Muscle of back (tissue), 11 donors: Measurements from ENCODE around the gene ZNF785. TPM values are rescaled to one million over a fixed set of nuclear protein-coding genes. Genes with fewer than 3 reads are reported as not detected.
"Not testable (repeated sequence)": the region's sequence is repeated elsewhere in the genome, so short reads cannot be mapped to it uniquely, and the experiment has no call there.

Source experiments
- DNase-seq, 3 donors: peaks; one replicate each; pipeline versions ENCODE4 v3.0.0 to v3.0.0-alpha.2; 2013
- polyA plus RNA-seq, 10 donors: library from polyadenylated mRNA; unstranded; fragments of 120-200 nt; gene quantifications; one replicate each; pipeline ENCODE4 v1.2.1, GENCODE V29; 2013; ENCODE audit not compliant: insufficient read length in 10 of 10

The ZNF785 gene
- polyA plus RNA-seq, 10 donors: 8.2 to 16.8 (median 11.7) TPM

DNA sequence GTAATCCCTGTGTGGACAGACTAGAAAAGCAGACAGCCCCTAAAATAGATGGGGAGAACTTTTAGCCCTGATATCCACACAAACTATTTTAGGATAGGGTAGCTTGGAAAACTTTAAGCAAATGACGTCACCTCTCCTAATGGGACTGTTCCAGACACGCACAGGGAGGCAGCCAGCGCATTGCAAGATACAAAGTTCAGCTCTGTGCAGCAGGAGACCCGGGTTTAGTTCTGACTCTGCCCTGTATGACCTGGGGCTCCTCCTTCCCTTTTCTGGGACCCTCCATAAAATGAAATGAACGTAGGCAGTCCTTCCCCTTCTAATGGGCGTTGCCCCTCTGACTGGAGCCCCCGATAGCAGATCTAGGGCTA is 18.4 kb upstream of the ZNF785 start:
- no peak for DNase-seq

DNA sequence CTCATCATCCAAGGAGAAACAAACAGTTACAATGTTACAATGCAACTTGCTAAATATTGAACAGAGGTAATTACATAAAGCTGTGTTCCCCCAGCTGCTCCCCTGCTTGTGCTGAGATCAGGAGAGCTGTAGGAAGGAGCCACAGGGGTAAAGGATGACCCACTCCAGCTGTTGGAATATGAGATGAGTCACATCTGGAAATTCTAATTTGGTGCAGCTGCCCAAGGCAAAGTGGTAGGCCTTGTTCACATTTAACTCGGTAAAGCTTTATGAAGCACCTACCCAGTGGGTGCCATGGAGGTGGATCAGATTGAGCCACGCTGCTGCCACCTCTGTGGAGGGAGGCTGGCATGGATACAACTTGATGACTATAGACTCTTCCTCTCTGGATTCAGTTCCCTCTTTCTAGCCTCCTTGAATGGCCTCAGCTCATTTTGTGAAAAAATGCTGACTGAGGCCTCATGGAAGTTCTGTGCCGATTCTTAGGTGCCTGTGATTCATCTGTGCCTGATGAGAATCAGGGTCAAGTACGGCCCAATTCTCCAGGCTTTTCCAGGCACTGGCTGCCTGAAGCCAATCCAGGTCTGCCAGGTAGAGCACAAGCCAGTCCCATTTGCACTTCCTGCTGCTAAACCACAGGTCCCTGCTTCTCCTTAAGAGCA is 17.2 kb upstream of the ZNF785 start:
- peak in 1 of 3 donors; percentile 65 for DNase-seq

- DNase-seq: no peak
Observed at GRCh38 chr16:30601966-30602365, 16.5 kb upstream of the ZNF785 start.

GRCh38 chr16:30600929-30601328 is 15.4 kb upstream of the ZNF785 start:
- no peak for DNase-seq

GRCh38 chr16:30600215-30600614 is 14.7 kb upstream of the ZNF785 start:
- DNase-seq: no peak

- no peak for DNase-seq
Observed at GRCh38 chr16:30592871-30593270, 7.4 kb upstream of the ZNF785 start.

GRCh38 chr16:30590869-30591268 is 5.4 kb upstream of the ZNF785 start:
- DNase-seq: not testable (repeated sequence)

DNA sequence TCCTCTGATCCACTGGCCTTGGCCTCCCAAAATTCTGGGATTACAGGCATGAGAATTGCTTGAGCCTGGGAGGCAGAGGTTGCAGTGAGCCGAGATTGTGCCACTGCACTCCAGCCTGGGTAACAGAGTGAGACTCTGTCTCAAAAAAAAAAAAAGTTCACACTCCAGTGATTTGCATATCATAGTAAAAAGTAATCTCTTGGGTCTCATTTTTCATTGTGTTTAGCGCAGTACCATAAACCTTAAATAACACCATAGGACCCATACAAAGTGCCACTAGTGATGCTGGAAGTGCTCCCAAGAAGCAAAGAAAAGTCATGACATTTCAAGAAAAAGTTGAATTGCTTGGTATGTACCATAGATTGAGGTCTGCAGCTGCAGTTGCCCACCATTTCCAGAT is 4.1 kb upstream of the ZNF785 start:
- DNase-seq: not testable (repeated sequence)

GRCh38 chr16:30588651-30589050 is 3.2 kb upstream of the ZNF785 start:
- DNase-seq: no peak

GRCh38 chr16:30585022-30585399 is 486 bp downstream of the ZNF785 start:
- no peak for DNase-seq

DNA sequence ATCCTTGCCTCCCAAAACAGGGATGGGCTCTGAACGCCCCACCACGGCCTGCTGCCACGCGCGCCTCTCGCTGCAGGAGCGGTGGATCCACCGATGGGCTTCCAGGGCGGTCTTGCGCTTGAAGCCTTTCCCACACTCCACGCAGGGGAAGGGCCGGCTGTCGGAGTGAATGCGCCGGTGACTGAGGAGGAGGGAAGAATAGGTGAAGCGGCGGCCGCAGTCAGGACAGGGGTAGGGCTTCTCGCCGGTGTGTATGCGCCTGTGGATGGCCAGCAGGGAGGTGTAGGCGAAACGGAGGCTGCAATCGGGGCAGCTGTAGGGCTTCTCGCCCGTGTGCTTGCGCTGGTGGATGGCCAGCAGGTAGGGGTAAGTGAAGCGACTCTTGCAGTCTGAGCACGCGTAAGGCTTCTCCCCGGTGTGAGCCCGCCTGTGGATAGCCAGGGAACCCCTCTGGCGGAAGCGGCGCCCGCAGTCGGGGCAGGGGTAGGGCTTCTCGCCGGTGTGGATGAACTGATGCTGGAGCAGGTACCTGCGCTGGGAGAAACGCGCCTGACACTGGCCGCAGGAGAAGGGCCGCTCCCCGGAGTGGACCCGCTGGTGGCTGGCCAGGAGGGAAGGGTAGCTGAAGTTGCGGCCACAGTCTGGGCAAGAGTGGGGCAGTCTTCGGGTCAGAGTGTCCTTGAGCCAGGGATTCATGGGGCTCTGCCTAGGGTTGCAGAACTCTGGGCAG is 2.7 kb downstream of the ZNF785 start:
- DNase-seq: no peak

DNA sequence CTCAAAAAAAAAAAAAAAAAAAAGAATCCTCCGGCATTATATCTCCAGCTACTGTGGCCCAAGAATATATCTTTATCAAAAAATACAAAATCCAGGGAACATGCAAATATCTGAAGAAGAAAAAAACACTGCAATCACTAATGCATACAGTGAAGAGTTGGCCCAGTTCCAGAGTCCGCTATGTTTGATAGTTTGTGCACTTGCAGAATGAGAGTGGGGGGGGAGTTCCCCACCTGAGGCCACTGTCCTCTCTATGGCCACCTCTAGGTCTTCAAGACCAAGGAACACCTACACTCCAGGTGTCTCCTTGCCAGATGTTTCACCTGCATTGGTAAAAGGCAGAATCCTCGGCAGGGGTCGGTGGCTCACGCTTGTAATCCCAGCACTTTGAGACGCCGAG is 4.0 kb downstream of the ZNF785 start:
- no peak for DNase-seq

GRCh38 chr16:30574678-30575077 is 10.8 kb downstream of the ZNF785 start:
- no peak for DNase-seq

DNA sequence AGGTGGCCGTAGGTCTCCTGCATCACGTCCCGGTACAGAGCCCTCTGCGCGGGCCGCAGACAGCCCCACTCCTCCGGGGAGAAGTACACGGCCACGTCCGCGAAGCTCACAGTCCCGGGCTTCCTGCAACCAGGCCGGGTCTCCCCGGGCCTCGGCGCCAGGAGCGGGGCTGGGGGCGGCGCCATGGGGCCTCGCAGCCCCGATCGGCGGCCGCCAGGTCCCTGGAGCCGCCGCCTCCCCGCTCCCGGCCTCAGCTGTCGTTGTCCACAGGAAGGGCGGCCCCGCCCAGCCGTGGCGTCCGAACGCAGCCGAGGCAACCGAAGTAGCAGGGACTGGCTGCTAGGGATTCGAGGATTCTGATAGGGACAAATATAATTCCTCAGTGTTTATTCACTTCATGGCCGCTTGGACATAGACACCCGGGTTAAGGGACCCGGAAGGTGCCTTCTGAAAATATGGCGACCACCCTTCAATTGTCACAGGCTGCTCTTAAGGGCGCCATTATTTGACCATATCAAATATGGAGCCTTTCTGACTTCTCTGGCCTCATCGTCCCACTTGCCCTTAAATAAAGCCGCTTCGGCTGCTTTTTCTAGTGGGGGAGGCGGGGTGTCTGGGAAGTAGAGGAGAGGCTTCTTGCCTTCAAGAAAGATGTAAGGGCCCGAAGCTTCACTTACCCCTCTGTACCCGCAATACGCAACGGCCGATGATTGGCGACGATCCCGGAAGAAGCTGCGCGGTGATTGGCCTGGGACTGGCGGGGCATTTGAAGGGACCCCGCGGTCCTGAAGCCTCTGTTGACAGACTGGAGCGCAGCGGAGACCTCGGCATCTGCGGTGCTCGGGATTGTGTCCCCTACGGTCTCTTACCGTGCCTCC is 13.8 kb downstream of the ZNF785 start, which contains the start of gene ZNF688:
Gene ZNF688, minus strand, starts transcription at position 270 of the 878 bp plus-strand sequence. Its CDS starts 85 bp downstream, at position 185.
- peak; percentile 96 to 98 (median 98) for DNase-seq

- peak in 2 of 3 donors; percentile 43 to 84 for DNase-seq
Observed at GRCh38 chr16:30570636-30571444, 14.7 kb downstream of the ZNF785 start.

- peak in 1 of 3 donors; percentile 40 for DNase-seq
Observed at GRCh38 chr16:30569746-30570635, 15.5 kb downstream of the ZNF785 start.

DNA sequence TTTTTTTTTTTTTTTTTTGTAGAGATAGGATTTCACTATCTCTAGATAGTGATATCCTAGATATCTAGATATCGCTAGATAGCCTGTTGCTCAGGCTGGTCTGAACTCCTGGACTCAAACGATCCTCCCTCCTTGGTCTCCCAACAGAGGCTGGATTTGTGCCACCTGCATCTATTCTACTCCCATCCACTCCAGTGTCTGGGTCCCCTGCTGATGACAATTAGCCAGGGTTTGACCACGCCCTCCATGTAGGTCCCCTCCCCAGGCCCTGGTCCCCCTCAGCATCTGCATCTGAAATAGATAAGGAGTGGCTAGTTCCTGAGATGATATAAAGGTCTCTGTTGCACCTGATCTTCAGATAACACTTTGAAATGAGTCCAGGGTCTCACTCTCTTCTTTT is 16.2 kb downstream of the ZNF785 start:
- DNase-seq: no peak

- no peak for DNase-seq
Observed at GRCh38 chr16:30567991-30568638, 17.4 kb downstream of the ZNF785 start.

DNA sequence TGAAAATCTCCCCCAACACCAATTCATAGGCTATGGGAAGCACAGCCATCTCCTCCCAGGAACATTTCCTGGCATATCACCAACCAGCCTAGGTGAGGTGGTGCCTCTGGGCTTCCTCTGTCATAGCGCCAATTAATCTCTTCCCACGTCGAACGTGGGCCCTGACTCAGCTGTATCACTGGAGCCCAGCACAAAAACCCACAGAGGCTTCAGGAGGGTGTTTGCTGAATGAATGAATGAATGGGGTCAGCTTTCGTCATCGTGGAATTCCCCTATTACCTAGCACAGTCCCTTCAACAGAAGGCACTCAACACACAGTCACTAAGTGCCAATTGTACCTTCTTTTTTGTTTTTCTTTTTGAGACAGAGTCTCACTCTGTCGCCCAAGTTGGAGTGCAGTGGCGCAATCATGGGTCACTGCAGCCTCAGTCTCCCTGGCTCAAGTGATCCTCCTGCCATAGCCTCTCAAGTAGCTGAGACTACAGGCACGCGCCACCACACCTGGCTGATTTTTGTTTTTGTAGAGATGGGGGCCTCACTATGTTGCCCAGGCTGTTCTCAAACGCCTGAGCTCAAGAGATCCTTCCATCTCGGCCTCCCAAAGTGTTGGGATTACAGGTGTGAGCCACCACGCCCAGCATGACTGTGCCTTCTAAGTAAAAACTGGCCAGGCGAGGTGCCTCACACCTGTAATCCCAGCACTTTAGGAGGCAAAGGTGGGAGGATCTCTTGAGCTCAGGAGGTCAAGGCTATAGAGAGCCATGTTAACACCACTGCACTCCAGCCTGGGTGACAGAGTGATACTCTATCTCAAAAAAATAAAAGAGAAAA is 18.1 kb downstream of the ZNF785 start:
- no peak for DNase-seq
